ENCODE results near the gene STK24. TPM values are rescaled to one million over a fixed set of nuclear protein-coding genes. Genes with fewer than 3 reads are reported as not detected.

STK24 gene
- total and polyA plus RNA-seq, 7 donors: 27.2 to 58.1 (median 34.3) TPM

DNA sequence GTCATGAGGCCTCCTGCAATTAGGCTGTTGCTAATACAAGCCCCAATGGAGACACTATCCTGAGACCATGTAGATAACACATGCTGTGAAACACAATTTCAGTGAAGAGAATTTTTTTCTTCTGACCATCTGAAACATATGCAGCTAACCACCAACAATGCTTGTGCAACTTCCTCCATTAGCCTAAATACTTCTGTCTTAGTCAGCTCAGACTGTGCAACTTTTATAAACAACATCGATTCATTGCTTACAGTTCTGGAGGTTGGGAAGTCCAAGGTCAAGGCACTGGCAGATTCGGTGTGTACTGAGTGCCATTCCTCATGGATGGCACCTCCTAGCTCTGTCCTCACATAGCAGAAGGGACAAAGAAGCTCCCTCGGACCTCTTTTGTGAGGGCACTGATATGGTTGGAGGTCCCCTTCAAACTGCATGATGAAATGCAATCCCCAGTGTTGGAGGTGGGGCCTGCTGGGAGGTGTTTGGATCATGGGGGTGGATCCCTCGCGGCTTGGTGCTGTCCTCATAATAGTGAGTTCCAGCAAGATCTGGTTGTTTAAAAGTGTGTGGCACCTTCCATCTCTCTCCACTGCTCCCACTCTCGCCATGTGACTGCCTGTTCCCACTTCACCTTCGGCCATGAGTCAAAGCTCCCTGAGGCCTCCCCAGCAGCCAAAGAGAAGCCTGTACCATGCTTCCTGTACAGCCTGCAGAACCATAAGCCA, 27.7 kb downstream of the STK24 start:
- Histone ChIP-seq H3K27me3 (ENCODE audit: insufficient read depth in 3 of 3, low read length in 2 of 3) (no peaks in the 10 kb centered on the region), H3K36me3 (ENCODE audit: insufficient read depth in 1 of 2, low read depth in 1 of 2) (no peaks in the 10 kb centered on the region), H3K4me3 (no peak overlapping the region), H3K4me1 (peaks cover 31% of the 10 kb centered on the region), H3K9me3 (no peaks in the 10 kb centered on the region), H3K27ac (peak overlapping the region; percentile 1)
- TF ChIP-seq, protein P1, sequence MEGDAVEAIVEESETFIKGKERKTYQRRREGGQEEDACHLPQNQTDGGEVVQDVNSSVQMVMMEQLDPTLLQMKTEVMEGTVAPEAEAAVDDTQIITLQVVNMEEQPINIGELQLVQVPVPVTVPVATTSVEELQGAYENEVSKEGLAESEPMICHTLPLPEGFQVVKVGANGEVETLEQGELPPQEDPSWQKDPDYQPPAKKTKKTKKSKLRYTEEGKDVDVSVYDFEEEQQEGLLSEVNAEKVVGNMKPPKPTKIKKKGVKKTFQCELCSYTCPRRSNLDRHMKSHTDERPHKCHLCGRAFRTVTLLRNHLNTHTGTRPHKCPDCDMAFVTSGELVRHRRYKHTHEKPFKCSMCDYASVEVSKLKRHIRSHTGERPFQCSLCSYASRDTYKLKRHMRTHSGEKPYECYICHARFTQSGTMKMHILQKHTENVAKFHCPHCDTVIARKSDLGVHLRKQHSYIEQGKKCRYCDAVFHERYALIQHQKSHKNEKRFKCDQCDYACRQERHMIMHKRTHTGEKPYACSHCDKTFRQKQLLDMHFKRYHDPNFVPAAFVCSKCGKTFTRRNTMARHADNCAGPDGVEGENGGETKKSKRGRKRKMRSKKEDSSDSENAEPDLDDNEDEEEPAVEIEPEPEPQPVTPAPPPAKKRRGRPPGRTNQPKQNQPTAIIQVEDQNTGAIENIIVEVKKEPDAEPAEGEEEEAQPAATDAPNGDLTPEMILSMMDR (IDR thresholded peaks at IDR 0.05): no peak
- intact Hi-C loops (cut with DNase I): no loop called here
- WGBS, 3 donors: 94 to 98% (median 96%) methylated on average over 7 of the region's 7 CpGs
- peak; percentile 25 to 67 (median 52) for ATAC-seq
- no peak for DNase-seq

DNA sequence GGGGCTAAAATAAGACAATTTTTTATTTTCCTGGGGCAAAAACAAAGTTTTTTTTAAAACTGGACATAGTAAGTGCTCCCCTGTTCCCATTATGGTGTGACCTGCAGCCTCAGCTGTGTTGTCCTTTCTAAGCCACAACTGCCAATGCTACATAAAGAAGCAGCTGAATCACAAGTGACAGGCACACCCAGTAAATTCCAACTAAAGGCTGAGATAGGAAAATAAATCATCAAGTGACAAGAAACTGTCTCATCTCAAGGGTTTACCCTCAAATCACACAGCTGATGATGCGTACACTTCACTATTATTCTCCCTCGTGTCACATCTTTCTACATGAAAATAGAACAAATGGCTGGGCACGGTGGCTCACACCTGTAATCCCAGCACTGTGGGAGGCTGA, 28.7 kb downstream of the STK24 start:
- Histone ChIP-seq H3K27me3 (ENCODE audit: insufficient read depth in 3 of 3, low read length in 2 of 3) (no peaks in the 10 kb centered on the region), H3K9me3 (no peaks in the 10 kb centered on the region), H3K27ac (no peak overlapping the region), H3K4me1 (peaks cover 37% of the 10 kb centered on the region), H3K36me3 (ENCODE audit: insufficient read depth in 1 of 2, low read depth in 1 of 2) (no peaks in the 10 kb centered on the region), H3K4me3 (no peak overlapping the region)
- TF ChIP-seq, protein P1 (IDR thresholded peaks at IDR 0.05): no peak
- peak in 1 of 4 donors; percentile 39 for ATAC-seq
- WGBS, 3 donors: 84 to 93% (median 85%) methylated on average over 3 of the region's 3 CpGs
- intact Hi-C loops (cut with DNase I): no loop called here
- DNase-seq: no peak

DNA sequence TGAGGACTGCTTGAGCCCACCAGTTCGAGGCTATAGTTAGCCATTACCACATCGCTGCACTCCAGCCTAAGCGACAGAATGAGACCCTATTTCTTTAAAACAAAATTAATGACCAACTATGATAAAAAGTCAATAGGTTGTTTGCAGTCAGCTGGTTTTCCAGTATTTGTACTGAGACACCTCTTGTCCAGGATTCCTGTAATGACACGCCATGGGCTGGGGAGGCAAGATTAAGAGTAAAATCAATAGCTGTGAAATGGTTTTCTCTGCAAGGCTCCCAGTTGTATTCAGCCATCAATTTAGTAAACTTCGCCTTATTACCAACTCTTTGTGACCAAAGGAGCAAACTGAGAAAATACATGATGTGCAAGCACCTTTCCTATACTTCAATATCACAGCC, 29.5 kb downstream of the STK24 start:
- ATAC-seq (no peak), DNase-seq (no peak)
- intact Hi-C loops (cut with DNase I): no loop called here
- Histone ChIP-seq H3K36me3 (ENCODE audit: insufficient read depth in 1 of 2, low read depth in 1 of 2) (no peaks in the 10 kb centered on the region), H3K9me3 (no peaks in the 10 kb centered on the region), H3K27me3 (ENCODE audit: insufficient read depth in 3 of 3, low read length in 2 of 3) (no peaks in the 10 kb centered on the region), H3K4me1 (peaks cover 45% of the 10 kb centered on the region), H3K4me3 (no peak overlapping the region), H3K27ac (no peak overlapping the region)
- TF ChIP-seq, protein P1 (IDR thresholded peaks at IDR 0.05): no peak
- WGBS, 3 donors: 96 to 98% (median 97%) methylated on average over 5 of the region's 5 CpGs

DNA sequence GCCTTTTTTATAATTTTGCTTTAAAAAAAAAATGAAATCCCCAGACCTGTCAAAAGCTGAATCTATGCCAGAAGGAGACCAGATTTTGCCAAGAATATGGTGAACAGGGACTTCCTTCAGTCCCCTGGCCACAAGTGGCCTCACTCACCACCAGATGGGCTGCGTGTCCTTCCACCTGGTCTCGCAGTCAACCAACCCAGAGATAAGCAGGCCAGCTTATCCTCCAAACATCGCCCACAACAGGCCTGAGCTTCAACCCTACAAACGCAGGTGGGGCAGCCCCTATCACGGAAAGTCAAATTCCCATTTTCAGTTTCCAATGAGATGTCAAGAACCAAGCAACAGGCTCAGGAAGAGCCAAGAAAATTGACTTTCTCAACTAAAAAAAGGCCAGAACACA, 30.5 kb downstream of the STK24 start:
- intact Hi-C loops (cut with DNase I): no loop called here
- Histone ChIP-seq H3K27me3 (ENCODE audit: insufficient read depth in 3 of 3, low read length in 2 of 3) (no peaks in the 10 kb centered on the region), H3K36me3 (ENCODE audit: insufficient read depth in 1 of 2, low read depth in 1 of 2) (no peaks in the 10 kb centered on the region), H3K9me3 (no peaks in the 10 kb centered on the region), H3K27ac (no peak overlapping the region), H3K4me3 (no peak overlapping the region), H3K4me1 (peaks cover 49% of the 10 kb centered on the region)
- TF ChIP-seq, protein P1 (IDR thresholded peaks at IDR 0.05): no peak
- DNase-seq (peak in 1 of 2 donors; percentile 11), ATAC-seq (no peak)
- WGBS, 3 donors: 82 to 89% (median 89%) methylated on average over 5 of the region's 5 CpGs
